CD14-positive monocyte (primary cell): Measurements from ENCODE around the gene ST6GALNAC3. TPM values are rescaled to one million over a fixed set of nuclear protein-coding genes. Genes with fewer than 3 reads are reported as not detected.

Experiments used
- DNase-seq, 3 donors: peaks; one replicate each; pipeline ENCODE4 v3.0.0-alpha.2; 2011 to 2022
- H2AFZ ChIP-seq: 2 replicates; pipeline ENCODE4 v1.6.0; 2012; ENCODE audit warnings: mild to moderate bottlenecking, low read depth, low read length, inconsistent platforms; ENCODE audit not compliant: insufficient read depth, poor library complexity, severe bottlenecking
- H3K27ac ChIP-seq, 2 donors: 1 replicate in 1 of 2; 2 replicates in 1 of 2; pipeline ENCODE4 v1.5.1; 2012 to 2013; ENCODE audit warnings: low read length in 2 of 2, control low read depth in 1 of 2, inconsistent platforms in 1 of 2, low read depth in 1 of 2, mild to moderate bottlenecking in 1 of 2
- H3K27me3 ChIP-seq, 2 donors: one replicate each; pipeline versions ENCODE4 v1.6.0 to v1.6.1; 2011 to 2013; ENCODE audit warnings: low read length in 2 of 2; ENCODE audit not compliant: control insufficient read depth in 2 of 2, insufficient read depth in 2 of 2
- H3K36me3 ChIP-seq, 2 donors: replicated peaks in 1 of 2; 1 replicate in 1 of 2; 2 replicates in 1 of 2; pipeline versions ENCODE4 v1.5.1 to v1.6.1; 2012 to 2013; ENCODE audit warnings: low read length in 2 of 2, control low read depth in 1 of 2, inconsistent platforms in 1 of 2, mild to moderate bottlenecking in 1 of 2; ENCODE audit not compliant: insufficient read depth in 2 of 2, control insufficient read depth in 1 of 2
- H3K4me1 ChIP-seq, 2 donors: 1 replicate in 1 of 2; 2 replicates in 1 of 2; pipeline versions ENCODE4 v1.5.1 to v1.6.1; 2012 to 2013; ENCODE audit warnings: low read length in 2 of 2, control low read depth in 1 of 2, inconsistent platforms in 1 of 2, mild to moderate bottlenecking in 1 of 2, moderate library complexity in 1 of 2; ENCODE audit not compliant: insufficient read depth in 2 of 2, control insufficient read depth in 1 of 2
- H3K4me2 ChIP-seq: replicated peaks from 2 replicates; pipeline ENCODE3; 2012; ENCODE audit warnings: low read length, moderate library complexity, mild to moderate bottlenecking; ENCODE audit not compliant: poor library complexity, severe bottlenecking; ENCODE audit errors: extremely low read depth
- H3K4me3 ChIP-seq, 3 experiments: fragments of 200-600 bp in 1 of 3; sonication (generic) in 1 of 3; replicated peaks in 1 of 3; 1 replicate in 2 of 3; 2 replicates in 1 of 3; pipeline ENCODE4 v1.5.1; 2011 to 2013; ENCODE audit warnings: low read length in 3 of 3, mild to moderate bottlenecking in 3 of 3, control low read depth in 2 of 3, low read depth in 2 of 3, inconsistent platforms in 1 of 3, moderate library complexity in 1 of 3
- H3K79me2 ChIP-seq: 2 replicates; pipeline ENCODE4 v1.6.0; 2012; ENCODE audit warnings: mild to moderate bottlenecking, control low read depth, inconsistent platforms, low read length, moderate library complexity; ENCODE audit not compliant: insufficient read depth
- H3K9ac ChIP-seq: 2 replicates; pipeline ENCODE4 v1.6.0; 2017; ENCODE audit warnings: low read length, mild to moderate bottlenecking; ENCODE audit not compliant: insufficient read depth, poor library complexity, severe bottlenecking
- H3K9me3 ChIP-seq, 2 donors: replicated peaks in 1 of 2; 1 replicate in 1 of 2; 2 replicates in 1 of 2; pipeline versions ENCODE4 v1.5.1 to v1.6.1; 2012 to 2013; ENCODE audit warnings: low read length in 2 of 2, control low read depth in 1 of 2; ENCODE audit not compliant: control insufficient read depth in 1 of 2, insufficient read depth in 1 of 2
- H4K20me1 ChIP-seq: 2 replicates; pipeline ENCODE4 v1.6.0; 2012; ENCODE audit warnings: mild to moderate bottlenecking, low read length, control low read depth, moderate library complexity; ENCODE audit not compliant: insufficient read depth
- H3K27ac Mint-ChIP-seq, 7 donors: one replicate each; pipeline ENCODE4 v1.8.0; 2020; ENCODE audit warnings: mild to moderate bottlenecking in 7 of 7, mixed read lengths in 7 of 7, moderate library complexity in 6 of 7, inconsistent platforms in 2 of 7
- H3K27me3 Mint-ChIP-seq, 3 donors: one replicate each; pipeline ENCODE4 v1.8.0; 2021 to 2022; ENCODE audit warnings: low read depth in 3 of 3, mild to moderate bottlenecking in 3 of 3, mixed read lengths in 3 of 3, moderate library complexity in 3 of 3, inconsistent platforms in 1 of 3
- H3K36me3 Mint-ChIP-seq, 2 donors: one replicate each; pipeline ENCODE4 v1.8.0; 2020; ENCODE audit warnings: mixed read lengths in 2 of 2, inconsistent platforms in 1 of 2, mild to moderate bottlenecking in 1 of 2
- H3K4me1 Mint-ChIP-seq: one replicate; pipeline ENCODE4 v1.8.0; 2020; ENCODE audit warnings: mild to moderate bottlenecking, mixed read lengths
- H3K4me3 Mint-ChIP-seq, 2 donors: one replicate each; pipeline ENCODE4 v1.8.0; 2020; ENCODE audit warnings: mild to moderate bottlenecking in 2 of 2, mixed read lengths in 2 of 2, moderate library complexity in 1 of 2
- H3K9me3 Mint-ChIP-seq, 7 donors: one replicate each; pipeline ENCODE4 v1.8.0; 2020 to 2022; ENCODE audit warnings: mixed read lengths in 7 of 7, mild to moderate bottlenecking in 6 of 7, moderate library complexity in 6 of 7, inconsistent platforms in 2 of 7
- CTCF ChIP-seq: fragments of 200-600 bp; IDR thresholded peaks from one replicate; pipeline ENCODE4 v1.8.0; 2022; ENCODE audit warnings: antibody characterized with exemption, mild to moderate bottlenecking
- WGBS: methylation state at CpG from one replicate; pipeline ENCODE4 v1.1.5; 2013; ENCODE audit warnings: missing lambda C conversion rate; ENCODE audit not compliant: insufficient coverage; 5-methylcytosine and 5-hydroxymethylcytosine counted together
- intact Hi-C, 2 donors: fragments of 100-400 bp; cut with micrococcal nuclease; formaldehyde crosslinking; loops; one replicate each; pipeline versions ENCODE4 v1.15.0 to v1.15.1; 2023
- polyA plus RNA-seq, 3 donors: library from polyadenylated mRNA; depleted of rRNA in 1 of 3; unstranded in 2 of 3; stranded (reverse) in 1 of 3; fragments of 300-500 nt in 2 of 3; fragments of >200 nt in 1 of 3; fragmentation: Illumina TruSeq in 2 of 3; gene quantifications; 1 replicate in 2 of 3; 2 replicates in 1 of 3; pipeline ENCODE4 v1.2.3, GENCODE V29; 2012 to 2021

ST6GALNAC3 gene
- polyA plus RNA-seq, 3 donors = 6.5 to 9.2 (median 7.6) TPM

GRCh38 chr1:76055987-76056386 lies 18.6 kb upstream of the ST6GALNAC3 start:
- Histone ChIP-seq H3K9ac (no peak overlapping the region), H3K79me2 (no peaks in the 10 kb centered on the region), H3K27ac (no peak overlapping the region), H2AFZ (no peak overlapping the region), H3K4me1 (no peaks in the 10 kb centered on the region), H3K4me3 (no peak overlapping the region), H3K27me3 (no peaks in the 10 kb centered on the region), H3K4me2 (no peak overlapping the region), H4K20me1 (no peaks in the 10 kb centered on the region), H3K36me3 (no peaks in the 10 kb centered on the region), H3K9me3 (no peaks in the 10 kb centered on the region)
- peaks cover 0 to 3% (median 0%) of the 10 kb centered on the region in 3 donors for H3K27me3 Mint-ChIP-seq
- H3K9me3 Mint-ChIP-seq = peaks cover 0 to 5% (median 3%) of the 10 kb centered on the region in 7 donors
- DNase-seq = no peak
- no peak for TF ChIP-seq CTCF
- no peaks in the 10 kb centered on the region for H3K36me3 Mint-ChIP-seq
- no CpG with 5 or more reads among the region's 4 CpGs for WGBS
- H3K27ac Mint-ChIP-seq = no peak overlapping the region
- no peak overlapping the region for H3K4me3 Mint-ChIP-seq
- intact Hi-C loops = no loop called here
- H3K4me1 Mint-ChIP-seq = peaks cover 10% of the 10 kb centered on the region

- no peak for TF ChIP-seq CTCF
- Mint-ChIP-seq H3K4me3 (no peak overlapping the region), H3K9me3 (peaks cover 0 to 7% (median 4%) of the 10 kb centered on the region in 7 donors), H3K36me3 (no peaks in the 10 kb centered on the region), H3K4me1 (peaks cover 2% of the 10 kb centered on the region), H3K27ac (no peak overlapping the region), H3K27me3 (peaks cover 0 to 4% (median 0%) of the 10 kb centered on the region in 3 donors)
- Histone ChIP-seq H2AFZ (no peak overlapping the region), H3K4me3 (no peak overlapping the region), H3K4me2 (no peak overlapping the region), H3K9ac (no peak overlapping the region), H3K27ac (no peak overlapping the region), H3K27me3 (no peaks in the 10 kb centered on the region), H4K20me1 (no peaks in the 10 kb centered on the region), H3K9me3 (no peaks in the 10 kb centered on the region), H3K36me3 (no peaks in the 10 kb centered on the region), H3K4me1 (no peaks in the 10 kb centered on the region), H3K79me2 (no peaks in the 10 kb centered on the region)
- no peak for DNase-seq
- intact Hi-C loops = no loop called here
- no CpG with 5 or more reads among the region's 2 CpGs for WGBS
These were observed 15.1 kb upstream of the ST6GALNAC3 start for GRCh38 chr1:76059451-76059850.
